Smooth muscle cell (in vitro differentiated cells): ENCODE results near the gene SEZ6L2. TPM values are rescaled to one million over a fixed set of nuclear protein-coding genes. Genes with fewer than 3 reads are reported as not detected.

ENCODE experiments used
- DNase-seq: peaks from one replicate; lab custom pipeline; 2025; ENCODE audit not compliant: unreplicated experiment; lab: John Stamatoyannopoulos, UW
- H2AFZ ChIP-seq: fragments of 200-600 bp; sonication (generic); 2 replicates; pipeline ENCODE4 v1.6.0; 2016; ENCODE audit warnings: antibody characterized with exemption, low read depth, mild to moderate bottlenecking
- H3F3A ChIP-seq: fragments of 200-600 bp; sonication (generic); 2 replicates; pipeline ENCODE4 v1.6.0; 2017; ENCODE audit warnings: antibody characterized with exemption, low read depth
- H3K27ac ChIP-seq: fragments of 200-600 bp; sonication (generic); 2 replicates; pipeline ENCODE4 v1.5.1; 2016; ENCODE audit warnings: low read depth, mild to moderate bottlenecking
- H3K27me3 ChIP-seq: fragments of 200-600 bp; sonication (generic); 2 replicates; pipeline ENCODE4 v1.6.1; 2016; ENCODE audit warnings: low read depth, mild to moderate bottlenecking
- H3K36me3 ChIP-seq: fragments of 200-600 bp; sonication (generic); 2 replicates; pipeline ENCODE4 v1.5.1; 2016; ENCODE audit warnings: low read depth
- H3K4me1 ChIP-seq: fragments of 200-600 bp; sonication (generic); 2 replicates; pipeline ENCODE4 v1.5.1; 2016; ENCODE audit warnings: low read depth
- H3K4me2 ChIP-seq: fragments of 200-600 bp; sonication (generic); 2 replicates; pipeline ENCODE4 v1.6.0; 2016; ENCODE audit warnings: mild to moderate bottlenecking
- H3K4me3 ChIP-seq: fragments of 200-600 bp; sonication (generic); 2 replicates; pipeline ENCODE4 v1.5.1; 2016; ENCODE audit warnings: mild to moderate bottlenecking
- H3K79me2 ChIP-seq: fragments of 200-600 bp; sonication (generic); 2 replicates; pipeline ENCODE4 v1.6.0; 2016; ENCODE audit warnings: low read depth, mild to moderate bottlenecking
- H3K9ac ChIP-seq: fragments of 200-600 bp; sonication (generic); 2 replicates; pipeline ENCODE4 v1.6.0; 2016; ENCODE audit warnings: low read depth
- H3K9me3 ChIP-seq: fragments of 200-600 bp; sonication (generic); replicated peaks from 2 replicates; pipeline ENCODE4 v1.5.1; 2016; ENCODE audit warnings: low read depth
- H4K20me1 ChIP-seq: fragments of 200-600 bp; sonication (generic); 2 replicates; pipeline ENCODE4 v1.6.0; 2016; ENCODE audit warnings: low read depth
- WGBS: methylation state at CpG from one replicate; pipeline ENCODE4 v1.1.7; 2016; ENCODE audit warnings: low lambda C conversion rate; 5-methylcytosine and 5-hydroxymethylcytosine counted together
- polyA plus RNA-seq: library from polyadenylated mRNA; unstranded; fragments of >200 nt; fragmentation: Nextera tagmentation; extraction: Ambion mirVana; gene quantifications from 2 replicates; pipeline ENCODE4 v1.2.1, GENCODE V29; 2016
- total RNA-seq: library from RNA; depleted of rRNA; stranded (reverse); fragments of >200 nt; gene quantifications from 2 replicates; pipeline ENCODE4 v1.2.3, GENCODE V29; 2014
- TF ChIP-seq, protein P1 (sequence below): fragments of 200-600 bp; sonication (generic); IDR thresholded peaks from 2 replicates; pipeline ENCODE4 v1.5.1; 2017; ENCODE audit warnings: borderline replicate concordance, mild to moderate bottlenecking, antibody characterized with exemption; ENCODE audit not compliant: insufficient read depth, poor library complexity, severe bottlenecking

SEZ6L2 gene
- total and polyA plus RNA-seq, 2 experiments from 2014 or later, result 46.1 to 178 TPM

DNA sequence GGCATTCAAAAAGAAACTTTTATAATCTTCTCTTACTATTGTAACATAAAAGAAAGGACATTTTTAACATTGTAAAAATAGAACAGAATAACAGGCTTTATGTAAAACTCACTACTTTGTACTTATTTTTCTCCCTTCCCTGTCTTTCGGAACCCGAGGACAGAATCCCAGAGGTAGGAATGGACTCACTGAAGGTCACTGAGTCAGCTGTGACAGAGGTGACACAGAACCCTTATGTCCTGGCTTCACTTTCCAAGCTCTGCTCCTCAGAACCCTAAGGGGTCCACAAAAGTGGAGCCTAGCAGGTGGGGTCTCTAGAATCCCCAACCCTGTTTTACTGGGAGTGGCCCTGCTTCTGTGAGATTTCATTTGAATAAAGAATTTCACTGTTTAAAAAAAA, 23.0 kb upstream of the SEZ6L2 start:
- H2AFZ ChIP-seq, result no peak overlapping the region
- H3K4me3 ChIP-seq, result no peak overlapping the region
- no peak for DNase-seq
- H3K9me3 ChIP-seq, result no peaks in the 10 kb centered on the region
- TF ChIP-seq, protein P1, sequence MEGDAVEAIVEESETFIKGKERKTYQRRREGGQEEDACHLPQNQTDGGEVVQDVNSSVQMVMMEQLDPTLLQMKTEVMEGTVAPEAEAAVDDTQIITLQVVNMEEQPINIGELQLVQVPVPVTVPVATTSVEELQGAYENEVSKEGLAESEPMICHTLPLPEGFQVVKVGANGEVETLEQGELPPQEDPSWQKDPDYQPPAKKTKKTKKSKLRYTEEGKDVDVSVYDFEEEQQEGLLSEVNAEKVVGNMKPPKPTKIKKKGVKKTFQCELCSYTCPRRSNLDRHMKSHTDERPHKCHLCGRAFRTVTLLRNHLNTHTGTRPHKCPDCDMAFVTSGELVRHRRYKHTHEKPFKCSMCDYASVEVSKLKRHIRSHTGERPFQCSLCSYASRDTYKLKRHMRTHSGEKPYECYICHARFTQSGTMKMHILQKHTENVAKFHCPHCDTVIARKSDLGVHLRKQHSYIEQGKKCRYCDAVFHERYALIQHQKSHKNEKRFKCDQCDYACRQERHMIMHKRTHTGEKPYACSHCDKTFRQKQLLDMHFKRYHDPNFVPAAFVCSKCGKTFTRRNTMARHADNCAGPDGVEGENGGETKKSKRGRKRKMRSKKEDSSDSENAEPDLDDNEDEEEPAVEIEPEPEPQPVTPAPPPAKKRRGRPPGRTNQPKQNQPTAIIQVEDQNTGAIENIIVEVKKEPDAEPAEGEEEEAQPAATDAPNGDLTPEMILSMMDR, result no peak
- H3K4me1 ChIP-seq, result peaks cover 7% of the 10 kb centered on the region
- peaks cover 32% of the 10 kb centered on the region for H3K79me2 ChIP-seq
- H3F3A ChIP-seq, result no peaks in the 10 kb centered on the region
- no peak overlapping the region for H3K4me2 ChIP-seq
- H3K9ac ChIP-seq, result no peak overlapping the region
- no peak overlapping the region for H3K27ac ChIP-seq
- 90% methylated on average over 2 of the region's 2 CpGs for WGBS
- H3K27me3 ChIP-seq, result no peaks in the 10 kb centered on the region
- H4K20me1 ChIP-seq, result peaks cover 13% of the 10 kb centered on the region
- peaks cover 11% of the 10 kb centered on the region for H3K36me3 ChIP-seq

DNA sequence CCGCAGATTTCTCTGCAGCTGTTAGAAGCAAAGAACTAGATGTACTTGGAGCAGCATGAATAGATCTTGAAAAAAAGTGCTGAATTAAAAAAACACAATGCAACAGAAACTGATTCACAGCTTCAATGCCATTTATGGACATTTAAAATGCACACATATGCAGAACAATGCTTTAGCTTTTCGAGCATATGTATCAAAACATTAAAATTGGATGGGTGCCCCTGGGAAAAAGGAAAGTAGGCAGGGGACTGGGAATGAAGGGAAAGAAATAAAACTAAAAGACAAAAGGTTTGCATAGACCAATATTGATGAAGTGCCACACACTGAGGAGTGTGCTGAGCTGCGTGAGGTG, 21.7 kb upstream of the SEZ6L2 start:
- whole genome bisulfite sequencing, result 98% methylated on average over 3 of the region's 3 CpGs
- peaks cover 32% of the 10 kb centered on the region for H3K79me2 ChIP-seq
- TF ChIP-seq, protein P1, result no peak

DNA sequence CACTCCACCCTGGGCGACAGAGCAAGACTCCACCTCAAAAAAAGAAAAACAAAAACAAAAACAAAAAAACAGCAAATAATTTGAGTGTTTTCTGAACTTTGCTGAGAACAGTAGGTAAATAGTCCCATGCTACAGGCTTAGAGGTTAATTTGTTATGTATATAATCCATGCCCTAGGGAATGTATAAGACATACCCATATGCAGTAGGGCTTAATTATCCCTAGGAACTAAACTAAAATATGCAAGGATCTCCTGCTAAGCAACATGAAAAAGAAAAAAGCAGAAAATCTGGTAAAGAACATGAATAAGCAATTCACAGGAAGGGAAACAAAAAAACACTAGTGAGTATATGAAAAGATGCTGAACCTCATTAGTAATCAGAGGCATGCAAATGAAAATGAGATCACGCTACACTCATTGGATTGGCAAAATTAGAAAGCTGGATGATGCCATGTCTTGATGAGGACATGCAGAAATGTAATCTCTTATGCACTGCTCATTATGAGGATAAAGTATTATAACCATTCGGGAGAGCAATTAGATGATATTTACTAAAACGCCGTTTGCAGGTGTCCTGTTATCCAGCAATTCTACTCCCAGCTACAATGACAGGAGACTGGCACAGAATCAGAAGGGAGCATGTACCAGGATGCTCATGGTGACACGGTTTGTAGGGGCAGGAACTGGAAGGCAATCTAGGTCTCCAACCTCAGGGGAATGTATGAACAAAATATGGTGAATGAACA, 21.1 kb upstream of the SEZ6L2 start:
- Histone ChIP-seq H4K20me1 (peaks cover 13% of the 10 kb centered on the region), H3K36me3 (peaks cover 11% of the 10 kb centered on the region), H3K4me1 (peaks cover 7% of the 10 kb centered on the region), H3K4me3 (no peak overlapping the region), H3K9ac (no peak overlapping the region), H3K27ac (no peak overlapping the region), H3K4me2 (no peak overlapping the region), H3K79me2 (peaks cover 27% of the 10 kb centered on the region), H3K9me3 (no peaks in the 10 kb centered on the region), H3K27me3 (no peaks in the 10 kb centered on the region), H2AFZ (no peak overlapping the region), H3F3A (no peaks in the 10 kb centered on the region)
- DNase-seq, result no peak
- TF ChIP-seq, protein P1, result no peak
- WGBS, result 95% methylated on average over 6 of the region's 6 CpGs

More for the DNA sequence above, 21.7 kb upstream of the SEZ6L2 start:
- no peaks in the 10 kb centered on the region for H3K27me3 ChIP-seq
- no peak overlapping the region for H2AFZ ChIP-seq
- no peak overlapping the region for H3K4me3 ChIP-seq
- H3F3A ChIP-seq, result no peaks in the 10 kb centered on the region
- DNase-seq, result no peak
- no peak overlapping the region for H3K4me2 ChIP-seq
- H3K36me3 ChIP-seq, result peaks cover 11% of the 10 kb centered on the region
- H3K27ac ChIP-seq, result no peak overlapping the region
- no peak overlapping the region for H3K9ac ChIP-seq
- peaks cover 13% of the 10 kb centered on the region for H4K20me1 ChIP-seq
- no peaks in the 10 kb centered on the region for H3K9me3 ChIP-seq
- peaks cover 7% of the 10 kb centered on the region for H3K4me1 ChIP-seq

DNA sequence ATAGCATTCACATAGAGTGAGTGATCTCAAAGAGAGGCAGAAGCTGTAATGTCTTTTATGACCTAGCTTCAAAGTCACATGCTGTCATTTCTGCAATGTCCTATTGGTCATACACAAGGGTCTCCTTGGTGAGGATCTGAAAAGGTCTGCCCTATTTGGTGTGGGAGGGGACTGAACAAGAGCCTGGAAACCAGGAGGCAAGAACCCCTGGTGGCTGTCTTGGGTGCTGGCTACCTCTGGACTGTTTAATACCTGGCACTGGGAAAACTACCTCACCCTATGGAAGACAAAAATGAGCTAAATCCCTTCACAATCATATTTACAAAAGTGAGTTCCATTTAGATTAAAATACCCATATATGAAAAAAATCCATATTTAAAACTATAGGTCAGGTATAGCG, 17.6 kb upstream of the SEZ6L2 start:
- Histone ChIP-seq H2AFZ (no peak overlapping the region), H4K20me1 (peaks cover 8% of the 10 kb centered on the region), H3K4me1 (no peaks in the 10 kb centered on the region), H3K79me2 (peaks cover 3% of the 10 kb centered on the region), H3K36me3 (peaks cover 11% of the 10 kb centered on the region), H3K9me3 (no peaks in the 10 kb centered on the region), H3K4me3 (no peak overlapping the region), H3K27me3 (no peaks in the 10 kb centered on the region), H3K27ac (no peak overlapping the region), H3F3A (no peaks in the 10 kb centered on the region), H3K9ac (no peak overlapping the region), H3K4me2 (no peak overlapping the region)
- TF ChIP-seq, protein P1, result no peak
- WGBS, result 94% methylated on average over 1 of the region's 1 CpG
- no peak for DNase-seq
